Lung microvascular endothelial cell (primary cell): Measurements from ENCODE around the gene CTSA. TPM values are rescaled to one million over a fixed set of nuclear protein-coding genes. Genes with fewer than 3 reads are reported as not detected.
A peak's percentile ranks its signal among the peaks of the same experiment; 100 is the strongest.

Experiments
- DNase-seq, 2 donors: peaks; one replicate each; pipeline versions ENCODE4 v3.0.0 to v3.0.0-alpha.2; 2010; ENCODE audit warnings: low read depth in 2 of 2
- total RNA-seq: library from RNA; depleted of rRNA; stranded (reverse); fragments of >200 nt; gene quantifications from 2 replicates; pipeline ENCODE4 v1.2.1, GENCODE V29; 2014

Gene CTSA
- total RNA-seq: 40.8 and 64.1 TPM in 2 replicates

- peak; percentile 93 for DNase-seq
Observed at GRCh38 chr20:45890985-45891983, at the start of gene CTSA, which contains the start of gene NEURL2. CTSA (plus strand) TSS chr20:45891335; CDS start chr20:45891569, 234 bp downstream. NEURL2 (minus strand) TSS chr20:45891208; CDS start chr20:45890991, 217 bp downstream.

- DNase-seq: no peak
Observed at GRCh38 chr20:45841407-45842129, 49.6 kb upstream of the CTSA start.

- peak in 1 of 2 donors; percentile 63 for DNase-seq
Observed at GRCh38 chr20:45842169-45842812, 48.8 kb upstream of the CTSA start.

GRCh38 chr20:45843506-45843905 is 47.6 kb upstream of the CTSA start:
- no peak for DNase-seq

GRCh38 chr20:45845452-45845851 is 45.7 kb upstream of the CTSA start:
- no peak for DNase-seq

GRCh38 chr20:45848421-45848820 is 42.7 kb upstream of the CTSA start:
- DNase-seq: no peak

GRCh38 chr20:45848969-45849582 is 42.1 kb upstream of the CTSA start:
- no peak for DNase-seq

- no peak for DNase-seq
Observed at GRCh38 chr20:45850238-45850637, 40.9 kb upstream of the CTSA start.

- DNase-seq: no peak
Observed at GRCh38 chr20:45850926-45851325, 40.2 kb upstream of the CTSA start.

GRCh38 chr20:45851501-45851900 is 39.6 kb upstream of the CTSA start:
- DNase-seq: no peak

- DNase-seq: no peak
Observed at GRCh38 chr20:45852326-45852725, 38.8 kb upstream of the CTSA start.

GRCh38 chr20:45853484-45853883 is 37.7 kb upstream of the CTSA start:
- no peak for DNase-seq

- peak; percentile 100 for DNase-seq
Observed at GRCh38 chr20:45857114-45857881, 33.8 kb upstream of the CTSA start, which contains the start of the genes ACOT8 and ZSWIM3. ACOT8 (minus strand) TSS chr20:45857392; CDS start chr20:45857315, 77 bp downstream. ZSWIM3 (plus strand) TSS chr20:45857614; CDS start chr20:45857826, 212 bp downstream.

- DNase-seq: peak in 1 of 2 donors; percentile 5
Observed at GRCh38 chr20:45857882-45858216, 33.3 kb upstream of the CTSA start.

GRCh38 chr20:45859916-45860315 is 31.2 kb upstream of the CTSA start:
- no peak for DNase-seq

GRCh38 chr20:45860560-45861220 is 30.4 kb upstream of the CTSA start:
- peak in 1 of 2 donors; percentile 20 for DNase-seq

GRCh38 chr20:45861221-45862075 is 29.7 kb upstream of the CTSA start:
- peak; percentile 41 to 76 for DNase-seq

- DNase-seq: no peak
Observed at GRCh38 chr20:45863543-45864470, 27.3 kb upstream of the CTSA start.
